NCI-H1694 treated with DMSO at 0.1 percent for 48 hours (cell line): ENCODE results near the gene OTC.

Experiments used
- DNase-seq: peaks from one replicate; lab custom pipeline; 2025; lab: John Stamatoyannopoulos, UW

The OTC gene

GRCh38 chrX:38357747-38358673, 5.6 kb downstream of the OTC start:
- no peak for DNase-seq

DNA sequence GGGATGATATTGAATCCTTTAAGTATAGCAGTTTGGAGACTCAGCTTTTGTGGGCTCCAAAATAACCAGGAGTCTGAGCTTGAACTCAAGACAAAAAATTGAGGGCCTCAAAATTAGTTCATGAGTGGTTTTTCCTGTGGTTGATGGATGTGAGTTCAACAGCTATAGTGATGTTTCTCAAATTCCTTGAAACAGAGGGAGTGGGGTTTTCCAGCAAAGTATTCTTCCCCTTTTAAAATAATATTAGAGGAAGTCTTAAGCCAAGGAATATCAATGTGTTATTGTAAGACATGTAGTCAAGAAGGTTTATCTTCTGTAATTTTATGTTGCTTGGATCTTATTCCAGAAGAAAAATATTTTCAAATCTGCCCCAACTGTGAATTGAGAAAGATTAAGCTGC, 10.6 kb downstream of the OTC start:
- DNase-seq: no peak

DNA sequence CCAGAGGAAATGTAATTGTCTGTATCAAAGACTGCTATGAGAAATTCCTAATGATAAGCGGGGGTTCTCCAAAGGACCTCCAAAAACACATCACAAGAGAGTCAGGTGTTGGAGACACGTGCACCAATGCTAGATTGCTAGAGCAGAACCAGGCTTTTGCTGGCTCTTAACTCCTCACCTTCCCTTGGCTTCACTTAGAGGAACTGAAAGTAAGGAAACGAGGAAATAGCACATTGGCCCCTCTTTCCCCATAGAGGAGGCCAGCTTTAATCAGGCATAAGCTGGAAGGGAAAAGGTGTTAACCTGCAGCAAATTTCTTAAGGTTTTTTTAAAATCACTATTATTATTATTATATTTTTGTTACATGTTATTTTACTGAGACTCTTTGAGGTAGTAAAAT, 13.6 kb downstream of the OTC start:
- no peak for DNase-seq

DNA sequence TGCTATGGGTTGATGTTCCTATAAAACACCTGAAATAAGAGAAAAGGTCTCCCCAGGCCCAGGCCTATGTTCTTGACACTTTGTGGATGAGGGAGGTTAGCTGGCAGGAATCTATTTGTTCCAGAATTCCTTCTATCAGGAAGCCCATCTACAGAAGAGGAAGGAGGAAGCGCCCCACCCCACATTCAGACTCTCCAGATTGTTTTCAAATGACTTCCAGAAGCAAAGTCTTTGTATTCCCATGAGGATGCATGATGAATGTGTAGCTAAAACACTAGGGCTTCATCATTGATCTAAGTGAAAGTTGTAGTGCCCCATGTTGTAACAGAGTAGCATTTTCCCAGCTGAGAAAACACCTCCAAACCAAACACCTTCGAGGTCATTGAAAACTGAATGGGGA, 16.4 kb downstream of the OTC start:
- DNase-seq: no peak

DNA sequence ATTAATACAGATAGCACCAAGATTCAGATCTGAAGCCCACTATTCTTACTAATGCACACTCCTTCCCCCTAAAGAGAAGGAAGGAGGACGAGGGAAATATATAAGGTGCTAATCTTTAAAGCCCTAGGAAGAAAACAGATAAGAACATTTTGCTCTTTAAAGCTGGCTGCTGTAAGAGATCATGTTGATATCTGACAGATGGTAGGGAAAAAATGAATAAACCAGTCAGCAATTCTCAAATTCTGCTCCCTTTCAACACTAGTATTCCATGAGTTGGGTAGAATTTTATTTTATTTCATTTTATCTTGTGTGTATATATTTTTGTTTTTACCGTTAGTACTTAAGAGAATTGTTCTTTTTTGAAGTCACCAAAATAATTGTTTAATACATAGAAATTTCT, 19.2 kb downstream of the OTC start:
- peak; percentile 40 for DNase-seq

- DNase-seq: no peak
These were observed 22.0 kb downstream of the OTC start for GRCh38 chrX:38374431-38374830.

- DNase-seq: peak; percentile 9
These were observed 23.5 kb downstream of the OTC start for GRCh38 chrX:38375891-38376290.

DNA sequence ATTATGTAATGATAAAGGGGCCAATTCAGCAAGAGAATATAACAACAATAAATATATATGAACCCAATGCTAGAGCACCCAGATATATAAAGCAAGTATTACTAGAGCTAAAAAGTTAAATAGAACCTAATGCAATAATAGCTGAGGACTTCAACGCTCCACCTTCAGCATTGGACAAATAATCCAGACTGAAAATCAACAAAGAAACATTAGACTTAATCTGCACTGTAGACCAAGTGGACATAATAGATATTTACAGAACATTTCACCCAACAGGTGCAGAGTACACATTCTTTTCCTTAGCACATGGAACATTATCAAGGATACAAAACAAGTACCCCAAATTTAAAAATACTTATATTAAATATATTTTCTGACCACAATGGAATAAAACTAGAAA, 24.3 kb downstream of the OTC start:
- DNase-seq: no peak

- no peak for DNase-seq
These were observed 26.7 kb downstream of the OTC start for GRCh38 chrX:38379088-38379487.

- DNase-seq: no peak
These were observed 30.3 kb downstream of the OTC start for GRCh38 chrX:38382663-38383062.

GRCh38 chrX:38400389-38400910, 48.0 kb downstream of the OTC start:
- no peak for DNase-seq

- no peak for DNase-seq
These were observed 49.7 kb downstream of the OTC start for GRCh38 chrX:38402118-38402517.

DNA sequence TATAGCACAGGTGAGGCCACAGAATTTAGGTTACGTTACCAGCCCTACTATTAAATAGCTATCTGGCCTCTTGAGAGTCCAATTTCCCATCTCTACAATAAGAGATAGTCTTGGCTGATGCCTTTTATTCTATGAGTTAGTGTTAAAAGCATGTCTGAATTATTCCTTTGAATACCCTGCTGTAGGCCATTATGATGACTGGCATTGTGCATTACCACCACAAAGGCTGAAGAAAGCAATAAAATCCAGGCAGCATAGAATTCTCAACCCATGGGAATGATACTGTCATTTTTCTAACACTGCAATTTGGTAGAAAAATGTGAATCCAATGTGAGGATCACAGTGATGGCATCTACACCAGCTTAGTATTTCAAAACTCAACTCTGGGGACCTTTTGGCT, 51.4 kb downstream of the OTC start:
- no peak for DNase-seq

GRCh38 chrX:38407126-38407525, 54.7 kb downstream of the OTC start:
- DNase-seq: no peak

GRCh38 chrX:38409289-38409688, 56.9 kb downstream of the OTC start:
- DNase-seq: no peak

- DNase-seq: no peak
These were observed 74.4 kb downstream of the OTC start for GRCh38 chrX:38426785-38427184.

- DNase-seq: no peak
These were observed 79.1 kb downstream of the OTC start for GRCh38 chrX:38431525-38431924.

DNA sequence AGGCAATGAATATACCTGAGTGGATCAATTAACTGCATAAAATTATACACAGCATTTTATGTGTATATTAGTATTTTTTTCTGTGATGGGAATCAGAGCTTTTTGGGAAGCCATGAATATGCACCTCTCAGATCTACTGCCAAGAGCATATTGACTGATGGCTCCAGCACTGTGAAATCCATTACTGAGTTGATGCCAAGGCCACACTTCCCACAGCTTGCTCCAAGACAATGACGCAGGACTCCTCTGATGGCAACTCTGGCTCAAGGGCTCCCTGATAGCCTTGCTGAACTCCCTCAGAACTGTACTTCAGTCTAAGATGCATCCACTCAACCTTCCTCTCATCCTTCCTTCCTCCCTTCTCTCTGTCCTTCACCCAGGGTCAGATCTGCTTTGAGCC, 82.7 kb downstream of the OTC start:
- no peak for DNase-seq

- DNase-seq: no peak
These were observed 84.7 kb downstream of the OTC start for GRCh38 chrX:38437093-38437492.

- DNase-seq: no peak
These were observed 85.9 kb downstream of the OTC start for GRCh38 chrX:38438321-38438720.

DNA sequence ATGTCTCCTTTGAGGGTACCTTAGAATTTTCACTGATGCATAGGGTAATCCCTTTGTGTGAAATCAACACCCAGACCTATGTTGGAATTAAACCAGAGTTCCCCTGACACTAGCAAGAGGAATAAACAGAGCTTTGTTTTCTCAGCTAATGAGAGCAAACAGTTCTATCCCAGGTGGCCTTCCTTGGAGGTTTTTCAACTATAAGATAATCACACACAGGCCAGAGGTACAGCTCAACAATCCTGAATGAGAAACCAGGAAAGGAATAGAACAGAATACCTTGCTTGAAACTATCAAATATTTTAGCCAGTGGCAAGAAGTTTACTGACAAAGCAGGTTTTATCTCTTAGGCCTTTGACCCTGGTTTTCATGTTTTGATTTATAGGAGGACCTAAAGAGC, 100.2 kb downstream of the OTC start:
- no peak for DNase-seq

- peak; percentile 75 for DNase-seq
These were observed 105.7 kb downstream of the OTC start for GRCh38 chrX:38458071-38458470.

DNA sequence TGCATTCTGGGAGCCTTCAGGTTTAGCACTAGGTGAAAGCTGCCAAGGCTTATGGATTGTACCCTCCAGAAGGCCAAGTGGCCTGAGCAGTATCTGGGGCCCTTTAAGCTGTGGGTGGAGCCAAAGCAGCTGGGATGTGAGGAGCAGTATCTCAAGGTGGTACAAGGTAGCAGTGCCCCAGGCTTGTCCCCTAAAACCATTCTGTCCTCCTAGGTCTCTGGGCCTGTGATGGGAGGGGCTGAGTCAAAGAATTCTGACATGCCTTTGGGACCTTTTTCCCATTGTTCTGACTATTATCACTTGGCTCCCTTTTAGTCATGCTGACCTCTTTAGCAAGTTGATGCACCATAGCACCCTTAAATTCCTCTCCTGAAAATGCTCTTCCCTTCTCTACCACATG, 109.9 kb downstream of the OTC start:
- no peak for DNase-seq

DNA sequence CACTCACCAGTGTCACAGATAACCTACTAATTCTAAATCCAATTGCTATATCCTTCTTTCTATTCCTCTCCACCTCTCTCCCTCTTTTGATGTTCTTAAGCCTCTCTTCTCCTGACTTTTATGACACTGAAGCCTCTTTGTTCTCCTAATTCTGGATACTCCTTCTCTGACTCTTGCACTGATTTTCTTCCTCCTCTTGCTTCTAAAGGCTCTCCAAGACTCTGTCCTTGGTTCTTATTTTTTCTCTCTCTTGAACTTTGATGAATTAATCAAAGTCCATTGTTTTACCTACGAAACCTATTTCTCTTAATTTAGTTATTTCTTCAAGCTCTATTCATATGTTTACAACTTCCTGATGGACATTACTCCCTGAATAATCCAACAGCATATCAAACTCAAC, 113.3 kb downstream of the OTC start:
- DNase-seq: no peak
